GM18502 (cell line): ENCODE results near the gene NTM.
"Not testable (repeated sequence)": the region's sequence is repeated elsewhere in the genome, so short reads cannot be mapped to it uniquely, and the experiment has no call there.

Source experiments
- ATAC-seq: cut with Tn5 transposase; IDR thresholded peaks from one replicate; pipeline ENCODE4 v1.9.1; 2021; ENCODE audit warnings: mild to moderate bottlenecking; ENCODE audit not compliant: unreplicated experiment, poor library complexity

Gene NTM

DNA sequence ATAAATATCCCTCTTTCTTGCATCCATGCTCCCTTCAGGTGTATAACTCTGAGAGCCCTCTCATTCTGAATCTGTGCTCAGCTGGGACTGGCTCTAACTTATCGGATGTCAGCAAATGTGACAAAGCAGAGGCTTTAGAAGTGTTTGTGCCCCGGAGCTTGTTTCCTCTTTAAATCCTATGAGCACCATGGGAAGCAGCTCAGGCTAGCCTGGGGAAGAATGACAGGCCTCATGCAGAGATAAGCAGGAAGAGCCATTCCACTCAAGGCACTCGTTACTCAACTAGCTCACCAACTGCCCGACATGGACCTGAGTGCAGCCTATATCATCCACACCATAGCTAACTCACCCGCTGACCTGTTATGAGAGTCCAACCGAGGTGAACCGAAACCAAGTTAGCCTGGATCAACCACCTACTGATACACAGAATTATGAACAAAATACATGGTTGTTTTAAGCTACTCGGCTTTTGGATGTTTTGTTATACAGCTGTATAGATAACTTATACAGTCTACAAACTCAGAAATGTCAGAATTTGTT, 990.7 kb downstream of the NTM start:
- no peak for ATAC-seq

DNA sequence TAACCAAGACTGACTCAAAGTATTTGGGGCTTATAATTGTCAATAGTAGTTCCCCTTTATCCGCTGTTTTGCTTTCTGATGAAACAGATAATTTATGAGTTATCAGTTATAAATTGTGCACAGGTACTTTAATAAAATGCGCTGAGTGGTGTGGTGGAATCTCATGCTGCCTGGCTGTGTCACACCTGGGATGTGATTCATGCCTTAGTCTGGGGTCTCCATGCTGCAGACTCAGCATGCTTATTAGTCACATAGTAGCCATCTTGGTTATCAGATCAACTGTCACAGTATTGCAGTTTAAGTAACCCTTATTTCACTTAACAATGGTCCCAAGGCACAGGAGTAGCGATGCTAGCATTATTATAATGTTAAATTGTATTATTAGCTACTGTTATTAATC, 995.2 kb downstream of the NTM start:
- no peak for ATAC-seq

DNA sequence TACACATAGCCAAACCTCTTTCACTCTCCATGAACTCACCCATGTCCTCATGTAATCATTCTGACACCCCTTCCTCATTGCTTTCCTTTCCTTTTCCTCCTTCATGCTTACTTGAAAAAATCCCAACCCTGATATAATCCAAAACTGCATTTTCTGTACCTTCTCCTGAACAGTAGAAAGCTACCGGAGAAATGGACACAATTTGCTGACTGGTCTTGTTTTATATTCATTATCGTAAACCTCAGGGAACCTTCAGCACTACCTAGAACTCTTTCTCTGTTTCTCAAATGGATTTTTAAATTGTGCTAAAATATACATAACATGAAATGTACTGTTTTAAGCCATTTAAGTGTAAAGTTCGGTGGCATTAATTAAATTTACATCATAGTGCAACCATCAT, 996.9 kb downstream of the NTM start:
- no peak for ATAC-seq

DNA sequence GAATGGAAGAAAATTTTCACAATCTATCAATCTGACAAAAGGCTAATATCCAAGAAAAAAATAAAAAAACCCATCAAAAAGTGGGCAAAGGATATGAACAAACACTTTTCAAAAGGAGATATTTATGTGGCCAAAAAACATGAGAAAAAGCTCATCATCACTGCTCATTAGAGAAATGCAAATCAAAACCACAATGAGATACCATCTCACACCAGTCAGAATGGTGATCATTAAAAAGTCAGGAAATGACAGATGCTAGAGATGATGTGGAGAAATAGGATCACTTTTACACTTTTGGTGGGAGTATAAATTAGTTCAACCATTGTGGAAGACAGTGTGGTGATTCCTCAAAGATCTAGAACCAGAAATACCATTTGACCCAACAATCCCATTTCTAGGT, 999.7 kb downstream of the NTM start:
- not testable (repeated sequence) for ATAC-seq

DNA sequence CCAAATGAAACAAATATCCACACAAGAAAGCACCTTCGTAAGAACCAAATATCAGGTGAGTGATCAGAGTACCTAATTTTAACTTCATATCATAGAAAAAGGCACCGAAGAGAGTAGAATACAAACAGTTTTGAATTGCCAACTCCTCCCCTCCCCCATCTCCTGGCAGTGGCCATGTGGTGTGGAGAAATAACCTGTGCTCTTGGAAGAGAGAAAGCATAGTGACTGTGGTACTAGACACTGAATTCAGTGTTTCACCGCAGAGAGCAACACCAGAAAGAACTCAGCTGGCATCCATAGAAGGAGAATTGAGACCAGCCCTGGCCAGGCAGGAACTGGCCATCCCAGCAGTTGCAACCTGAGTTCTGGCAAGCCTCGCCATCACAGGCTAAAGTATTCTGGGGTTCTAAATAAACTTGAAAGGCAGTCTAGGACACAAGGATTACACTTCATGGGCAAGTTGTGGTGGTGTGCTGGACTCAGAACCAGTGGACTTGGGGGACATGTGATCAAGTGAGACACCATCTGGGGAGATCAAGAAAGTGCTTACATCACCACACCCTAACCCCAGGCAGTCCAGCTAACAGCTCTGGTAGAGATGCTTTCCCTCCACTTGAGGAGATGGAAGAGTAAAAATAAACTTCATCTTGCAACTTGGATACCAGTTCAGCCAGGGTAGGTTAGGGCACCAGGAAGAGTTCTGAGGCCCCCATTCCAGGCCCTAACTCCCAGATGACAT, 1003.2 kb downstream of the NTM start:
- ATAC-seq: no peak

DNA sequence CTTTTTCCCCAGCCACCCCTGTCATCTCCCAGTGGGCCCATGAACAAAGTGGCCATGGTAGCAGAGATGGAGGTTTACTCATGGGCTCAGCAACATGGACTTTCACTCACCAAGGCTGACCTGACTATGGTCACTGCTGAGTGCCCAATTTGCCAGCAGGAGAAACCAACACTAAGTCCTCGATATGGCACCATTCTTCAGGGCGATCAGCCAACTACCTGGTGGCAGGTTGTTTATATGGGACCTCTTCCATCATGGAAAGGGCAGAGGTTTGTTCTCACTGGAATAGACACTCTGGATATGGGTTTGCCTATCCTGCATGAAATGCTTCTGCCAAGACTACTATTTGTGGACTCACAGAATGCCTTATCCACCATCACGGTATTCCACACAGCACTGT, 1009.1 kb downstream of the NTM start:
- no peak for ATAC-seq
